KMS-11 (cell line): ENCODE measurements around the gene CTDSP2.

Experiments used
- H2AFZ ChIP-seq: fragments of 200-600 bp; sonication (generic); 2 replicates; pipeline ENCODE4 v1.6.1; 2016; ENCODE audit warnings: antibody characterized with exemption, mixed run types, low read depth
- H3K27ac ChIP-seq: fragments of 200-600 bp; sonication (generic); 2 replicates; pipeline ENCODE4 v1.6.1; 2016; ENCODE audit warnings: mild to moderate bottlenecking, mixed run types
- H3K27me3 ChIP-seq: fragments of 200-600 bp; sonication (generic); 2 replicates; pipeline ENCODE4 v1.6.1; 2017; ENCODE audit warnings: mild to moderate bottlenecking, low read depth, mixed run types, moderate library complexity; ENCODE audit not compliant: insufficient read depth
- H3K36me3 ChIP-seq: fragments of 200-600 bp; sonication (generic); 2 replicates; pipeline ENCODE4 v1.6.1; 2017; ENCODE audit warnings: mild to moderate bottlenecking, mixed run types; ENCODE audit not compliant: insufficient read depth
- H3K4me1 ChIP-seq: fragments of 200-600 bp; sonication (generic); 2 replicates; pipeline ENCODE4 v1.6.1; 2016; ENCODE audit warnings: mild to moderate bottlenecking, low read depth, mixed run types; ENCODE audit not compliant: poor library complexity, severe bottlenecking
- H3K4me2 ChIP-seq: fragments of 200-600 bp; sonication (generic); 2 replicates; pipeline ENCODE4 v1.7.0; 2016; ENCODE audit warnings: mild to moderate bottlenecking, mixed run types
- H3K4me3 ChIP-seq: fragments of 200-600 bp; sonication (generic); IDR thresholded peaks from 2 replicates; pipeline ENCODE4 v1.6.1; 2017; ENCODE audit warnings: low read depth, low read length, mixed read lengths; ENCODE audit not compliant: insufficient read depth
- H3K79me2 ChIP-seq: fragments of 200-600 bp; sonication (generic); 2 replicates; pipeline ENCODE4 v1.6.1; 2016; ENCODE audit warnings: low read depth, mixed run types; ENCODE audit not compliant: insufficient read depth
- H3K9ac ChIP-seq: fragments of 200-600 bp; sonication (generic); 2 replicates; pipeline ENCODE4 v1.6.1; 2016; ENCODE audit warnings: mild to moderate bottlenecking, mixed run types
- H4K20me1 ChIP-seq: fragments of 200-600 bp; sonication (generic); 2 replicates; pipeline ENCODE4 v1.6.1; 2016; ENCODE audit warnings: mild to moderate bottlenecking, mixed run types; ENCODE audit not compliant: insufficient read depth
- TF ChIP-seq, protein P1 (sequence below): fragments of 200-600 bp; sonication (generic); conservative IDR thresholded peaks from 2 replicates; pipeline ENCODE4 v1.6.1; 2017; ENCODE audit warnings: low read depth, mild to moderate bottlenecking, antibody characterized with exemption, low read length, moderate library complexity, mixed read lengths

The CTDSP2 gene

DNA sequence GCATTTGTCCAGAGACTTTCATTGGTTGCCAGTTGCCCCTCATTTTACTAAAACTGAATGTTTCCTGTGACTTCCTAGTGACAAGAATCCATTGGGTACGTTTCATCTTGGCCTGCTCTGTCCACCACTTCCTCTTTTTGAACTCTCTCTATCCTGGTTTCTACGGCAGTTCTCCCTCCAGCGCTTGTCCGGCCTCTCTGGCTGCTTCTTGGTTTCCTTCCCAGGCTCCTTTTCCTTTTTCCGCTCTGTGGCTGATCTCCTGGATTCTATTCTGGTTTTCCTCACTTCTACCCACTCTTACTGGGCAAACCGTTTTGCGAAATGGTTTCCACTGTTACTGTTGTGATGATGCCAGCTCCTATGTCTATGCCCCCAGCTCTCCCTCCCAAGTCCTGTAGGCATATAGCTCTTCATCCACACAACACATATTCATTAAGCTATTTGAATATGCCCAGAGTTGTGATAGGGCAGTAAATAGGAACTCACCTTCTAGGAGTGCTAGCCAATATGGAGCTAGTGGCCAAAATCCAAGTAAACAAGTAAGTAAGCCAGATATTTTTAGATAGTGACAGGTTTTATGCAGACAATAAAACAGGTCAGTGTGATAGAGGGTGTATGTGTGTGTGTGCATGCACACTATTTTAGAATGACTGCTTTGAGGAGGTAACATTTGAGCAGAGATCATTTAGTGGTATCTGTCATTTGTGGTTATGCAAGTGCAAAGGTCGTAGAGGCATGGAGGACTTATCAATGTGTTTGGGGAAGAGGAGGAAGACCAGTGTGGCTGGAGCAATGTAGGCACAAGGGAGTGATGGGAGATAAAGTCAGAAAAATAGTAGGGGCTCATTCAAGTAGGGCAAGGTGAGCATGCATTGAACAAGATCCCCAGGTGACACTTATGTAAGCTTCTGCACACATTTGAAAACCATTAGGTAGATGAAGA, 27.9 kb upstream of the CTDSP2 start:
- no peaks in the 10 kb centered on the region for H4K20me1 ChIP-seq
- H3K79me2 ChIP-seq, result no peaks in the 10 kb centered on the region
- no peak overlapping the region for H3K27ac ChIP-seq
- no peaks in the 10 kb centered on the region for H3K36me3 ChIP-seq
- no peaks in the 10 kb centered on the region for H3K27me3 ChIP-seq
- H2AFZ ChIP-seq, result no peak overlapping the region
- TF ChIP-seq, protein P1, sequence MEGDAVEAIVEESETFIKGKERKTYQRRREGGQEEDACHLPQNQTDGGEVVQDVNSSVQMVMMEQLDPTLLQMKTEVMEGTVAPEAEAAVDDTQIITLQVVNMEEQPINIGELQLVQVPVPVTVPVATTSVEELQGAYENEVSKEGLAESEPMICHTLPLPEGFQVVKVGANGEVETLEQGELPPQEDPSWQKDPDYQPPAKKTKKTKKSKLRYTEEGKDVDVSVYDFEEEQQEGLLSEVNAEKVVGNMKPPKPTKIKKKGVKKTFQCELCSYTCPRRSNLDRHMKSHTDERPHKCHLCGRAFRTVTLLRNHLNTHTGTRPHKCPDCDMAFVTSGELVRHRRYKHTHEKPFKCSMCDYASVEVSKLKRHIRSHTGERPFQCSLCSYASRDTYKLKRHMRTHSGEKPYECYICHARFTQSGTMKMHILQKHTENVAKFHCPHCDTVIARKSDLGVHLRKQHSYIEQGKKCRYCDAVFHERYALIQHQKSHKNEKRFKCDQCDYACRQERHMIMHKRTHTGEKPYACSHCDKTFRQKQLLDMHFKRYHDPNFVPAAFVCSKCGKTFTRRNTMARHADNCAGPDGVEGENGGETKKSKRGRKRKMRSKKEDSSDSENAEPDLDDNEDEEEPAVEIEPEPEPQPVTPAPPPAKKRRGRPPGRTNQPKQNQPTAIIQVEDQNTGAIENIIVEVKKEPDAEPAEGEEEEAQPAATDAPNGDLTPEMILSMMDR, result no peak
- H3K9ac ChIP-seq, result no peak overlapping the region
- no peak overlapping the region for H3K4me2 ChIP-seq
- no peak overlapping the region for H3K4me3 ChIP-seq
- peaks cover 8% of the 10 kb centered on the region for H3K4me1 ChIP-seq

DNA sequence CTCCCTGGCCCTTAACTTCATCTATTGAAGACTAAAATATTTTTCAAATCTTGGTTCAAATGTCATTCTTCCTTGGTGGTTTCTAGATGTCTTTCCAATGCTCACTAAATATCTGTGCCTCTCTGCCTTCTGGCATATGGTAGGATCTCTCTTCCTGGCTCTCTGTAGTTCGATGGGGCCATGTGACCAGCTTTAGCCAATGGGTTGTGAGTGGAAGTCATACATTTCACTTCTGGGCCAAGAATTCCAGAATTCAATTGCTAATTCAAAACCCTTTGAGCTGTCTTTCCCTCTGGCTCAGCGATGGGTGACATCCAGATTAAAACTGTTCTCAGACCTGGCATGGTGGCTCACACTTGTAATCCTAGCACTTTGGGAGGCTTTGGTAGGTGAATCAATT, 25.8 kb upstream of the CTDSP2 start:
- no peak overlapping the region for H3K4me2 ChIP-seq
- H3K27me3 ChIP-seq, result no peaks in the 10 kb centered on the region
- H3K4me3 ChIP-seq, result no peak overlapping the region
- no peak overlapping the region for H3K9ac ChIP-seq
- TF ChIP-seq, protein P1, result no peak
- no peaks in the 10 kb centered on the region for H4K20me1 ChIP-seq
- peaks cover 8% of the 10 kb centered on the region for H3K4me1 ChIP-seq
- H3K27ac ChIP-seq, result no peak overlapping the region
- H2AFZ ChIP-seq, result peak overlapping the region; percentile 11; the same call in 1 of the 2 replicates
- no peaks in the 10 kb centered on the region for H3K36me3 ChIP-seq
- no peaks in the 10 kb centered on the region for H3K79me2 ChIP-seq

DNA sequence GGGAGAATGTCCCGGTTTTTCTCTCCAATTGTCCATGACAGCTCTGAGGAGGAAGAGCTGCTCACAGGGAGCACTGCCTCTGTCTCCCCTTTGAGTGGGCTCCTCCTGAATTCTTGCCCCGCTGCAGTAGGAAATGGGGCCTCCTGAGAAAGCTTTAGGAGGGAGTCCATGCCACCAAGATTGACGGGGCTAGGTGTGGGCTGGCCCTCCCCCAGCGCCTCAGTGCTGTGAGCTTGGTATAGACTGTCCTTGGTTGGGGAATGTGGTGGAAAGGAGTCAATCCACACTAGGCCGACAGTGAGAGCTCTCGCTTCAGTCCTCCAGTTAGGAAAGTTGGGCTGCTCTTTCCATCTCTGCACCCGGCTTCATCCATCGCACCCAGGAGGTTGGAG, 23.4 kb upstream of the CTDSP2 start:
- Histone ChIP-seq H3K4me3 (no peak overlapping the region), H3K27me3 (no peaks in the 10 kb centered on the region), H3K4me2 (no peak overlapping the region), H4K20me1 (no peaks in the 10 kb centered on the region), H3K27ac (no peak overlapping the region), H3K79me2 (no peaks in the 10 kb centered on the region), H2AFZ (no peak overlapping the region), H3K9ac (no peak overlapping the region), H3K36me3 (no peaks in the 10 kb centered on the region), H3K4me1 (peaks cover 7% of the 10 kb centered on the region)
- TF ChIP-seq, protein P1, result no peak

DNA sequence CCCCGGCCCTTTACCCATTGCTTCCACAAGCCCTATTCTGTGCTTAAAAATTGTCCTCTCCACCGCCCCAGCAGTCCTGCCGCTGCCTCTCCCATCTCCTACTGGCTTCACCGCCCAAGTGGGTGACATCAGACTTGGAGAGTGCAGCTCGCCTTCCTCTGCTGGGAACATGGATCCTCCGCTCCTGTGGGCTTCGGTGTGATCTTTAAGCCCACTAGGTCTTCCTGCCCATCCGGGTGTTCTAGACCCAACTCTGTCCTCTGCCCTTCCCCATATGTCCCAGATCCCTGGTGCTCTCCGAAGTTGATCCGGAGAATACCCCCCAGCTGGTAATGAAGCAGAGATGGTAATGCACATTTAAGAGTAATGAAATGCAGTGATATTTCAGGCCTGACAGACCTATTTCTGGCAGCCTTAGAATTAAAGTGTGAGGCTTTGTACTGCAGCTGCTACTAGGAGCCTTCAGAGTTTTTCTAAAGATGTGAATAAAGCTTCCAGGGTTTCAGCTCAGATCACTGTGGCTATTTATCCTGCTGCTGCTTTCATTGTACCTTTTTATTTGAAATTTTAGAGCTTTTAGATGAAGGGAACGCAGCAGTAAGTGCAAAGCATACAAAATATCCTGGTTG, 22.9 kb upstream of the CTDSP2 start:
- TF ChIP-seq, protein P1, result no peak
- Histone ChIP-seq H3K36me3 (no peaks in the 10 kb centered on the region), H4K20me1 (no peaks in the 10 kb centered on the region), H3K4me3 (no peak overlapping the region), H2AFZ (no peak overlapping the region), H3K4me1 (peaks cover 12% of the 10 kb centered on the region), H3K79me2 (no peaks in the 10 kb centered on the region), H3K27ac (no peak overlapping the region), H3K4me2 (no peak overlapping the region), H3K9ac (no peak overlapping the region), H3K27me3 (no peaks in the 10 kb centered on the region)
